Measurements from ENCODE around the gene CD72. TPM values are rescaled to one million over a fixed set of nuclear protein-coding genes. Genes with fewer than 3 reads are reported as not detected.

The CD72 gene
- total RNA-seq, 1 donor from 2014 or later, result 4.9 TPM

DNA sequence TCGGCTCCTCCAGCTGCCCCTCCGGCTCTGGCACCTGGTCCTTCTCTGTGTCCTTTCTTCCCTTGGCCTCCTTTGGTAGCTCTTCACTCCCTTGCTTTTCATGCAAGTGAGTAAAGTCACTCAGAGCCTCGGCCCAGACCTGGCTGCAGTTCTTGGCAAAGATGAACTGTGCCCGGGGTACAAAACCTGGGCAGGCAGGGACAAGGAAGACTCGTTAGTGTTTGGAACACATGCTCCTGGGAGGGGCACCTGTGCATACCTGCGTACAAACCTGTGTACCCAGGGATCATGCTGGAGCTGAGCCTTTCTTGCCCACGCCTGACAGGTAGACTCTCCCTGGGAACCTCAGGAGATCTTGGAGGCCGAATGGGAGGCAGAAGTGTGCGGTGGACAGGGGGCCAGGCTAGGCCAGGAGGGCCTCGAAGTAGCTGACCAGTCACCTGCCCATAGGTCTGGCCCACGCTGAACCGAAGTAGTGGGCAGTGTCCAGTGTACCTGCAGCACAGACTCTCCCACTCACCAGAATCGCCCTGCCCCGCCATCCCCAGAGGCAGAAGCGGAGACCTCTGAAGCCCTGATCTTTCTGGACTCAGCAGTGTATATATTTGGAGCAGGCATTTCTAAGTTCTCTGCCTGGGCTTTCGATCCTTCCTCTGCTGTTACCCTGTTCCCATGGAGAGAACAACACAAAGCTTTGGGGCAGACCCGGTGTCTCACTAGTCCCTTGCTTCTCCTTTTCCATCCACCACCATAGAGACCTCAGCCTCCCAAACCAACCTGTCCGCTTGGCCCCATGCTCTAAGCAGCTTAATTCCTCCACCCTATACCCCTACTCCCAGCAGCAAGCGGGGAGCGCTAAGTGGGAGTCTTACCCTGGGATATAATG lies 55.1 kb downstream of the CD72 start:
- DNase-seq, result no peak
- Mint-ChIP-seq H3K9me3 (ENCODE audit: unreplicated experiment) (peaks cover 7% of the 10 kb centered on the region), H3K4me1 (ENCODE audit: low read depth, unreplicated experiment) (no peaks in the 10 kb centered on the region), H3K27me3 (ENCODE audit: unreplicated experiment) (peaks cover 7% of the 10 kb centered on the region), H3K4me3 (ENCODE audit: unreplicated experiment) (no peak overlapping the region), H3K27ac (ENCODE audit: unreplicated experiment) (no peak overlapping the region), H3K36me3 (ENCODE audit: unreplicated experiment) (no peaks in the 10 kb centered on the region)
- TF ChIP-seq CTCF (IDR thresholded peaks at IDR 0.05; ENCODE audit: partially characterized antibody, unreplicated experiment), result no peak

GRCh38 chr9:35561468-35562261 lies 56.5 kb downstream of the CD72 start:
- H3K4me1 Mint-ChIP-seq (ENCODE audit: low read depth, unreplicated experiment), result no peaks in the 10 kb centered on the region
- no peaks in the 10 kb centered on the region for H3K36me3 Mint-ChIP-seq (ENCODE audit: unreplicated experiment)
- H3K27me3 Mint-ChIP-seq (ENCODE audit: unreplicated experiment), result peaks cover 7% of the 10 kb centered on the region
- no peak overlapping the region for H3K27ac Mint-ChIP-seq (ENCODE audit: unreplicated experiment)
- H3K9me3 Mint-ChIP-seq (ENCODE audit: unreplicated experiment), result peaks cover 7% of the 10 kb centered on the region
- H3K4me3 Mint-ChIP-seq (ENCODE audit: unreplicated experiment), result no peak overlapping the region
- TF ChIP-seq CTCF (IDR thresholded peaks at IDR 0.05; ENCODE audit: partially characterized antibody, unreplicated experiment), result no peak
- DNase-seq, result no peak

DNA sequence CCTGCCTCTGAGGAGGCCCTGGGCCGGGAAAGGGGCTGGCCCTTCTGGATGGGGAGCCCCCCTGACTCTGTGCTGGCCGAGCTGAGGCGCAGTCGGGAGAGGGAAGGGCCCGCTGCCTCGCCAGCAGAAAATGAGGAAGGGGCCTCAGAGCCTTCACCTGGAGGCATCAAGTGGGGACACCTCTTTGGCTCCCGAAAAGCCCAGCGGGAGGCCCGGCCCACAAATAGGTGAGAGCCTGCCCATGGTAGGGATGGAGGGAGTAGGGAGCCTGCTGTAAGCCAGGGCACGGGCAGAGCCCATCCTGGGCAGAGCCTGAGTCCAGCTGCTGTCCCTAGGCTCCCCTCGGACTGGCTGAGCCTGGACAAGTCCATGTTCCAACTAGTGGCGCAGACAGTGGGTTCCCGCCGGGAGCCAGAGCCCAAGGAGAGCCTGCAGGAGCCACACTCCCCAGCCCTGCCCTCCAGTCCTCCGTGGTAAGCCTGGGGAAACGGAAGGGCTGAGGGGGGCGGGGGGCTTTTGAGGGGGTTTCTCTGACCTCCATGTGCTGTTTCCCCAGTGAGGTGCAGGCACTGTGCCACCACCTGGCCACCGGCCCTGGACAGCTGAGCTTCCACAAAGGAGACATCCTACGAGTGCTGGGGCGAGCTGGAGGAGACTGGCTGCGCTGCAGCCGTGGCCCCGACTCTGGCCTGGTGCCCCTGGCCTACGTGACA lies 57.4 kb downstream of the CD72 start:
- H3K27me3 Mint-ChIP-seq (ENCODE audit: unreplicated experiment), result peaks cover 7% of the 10 kb centered on the region
- no peak overlapping the region for H3K4me3 Mint-ChIP-seq (ENCODE audit: unreplicated experiment)
- TF ChIP-seq CTCF (IDR thresholded peaks at IDR 0.05; ENCODE audit: partially characterized antibody, unreplicated experiment), result no peak
- no peak for DNase-seq
- no peak overlapping the region for H3K27ac Mint-ChIP-seq (ENCODE audit: unreplicated experiment)
- peaks cover 5% of the 10 kb centered on the region for H3K9me3 Mint-ChIP-seq (ENCODE audit: unreplicated experiment)
- H3K4me1 Mint-ChIP-seq (ENCODE audit: low read depth, unreplicated experiment), result no peaks in the 10 kb centered on the region
- H3K36me3 Mint-ChIP-seq (ENCODE audit: unreplicated experiment), result no peaks in the 10 kb centered on the region

Small RNA genes within 50 kb of the gene (microRNA-seq; reads per million reads assigned to microRNA genes)
- 3.7 reads per million, percentile 27 among the genes with 10 or more reads in this experiment for gene MIR4667 (ENCODE audit: unreplicated experiment)

Other genes with a start within 250 kb of the CD72 start
- gene RUSC2, start 128.3 kb downstream of the CD72 start, total RNA-seq (ENCODE audit: unreplicated experiment), result 84.4 TPM
- gene TESK1, start 13.2 kb downstream of the CD72 start, total RNA-seq (ENCODE audit: unreplicated experiment), result 28.7 TPM
- gene SIT1, start 32.5 kb upstream of the CD72 start, total RNA-seq (ENCODE audit: unreplicated experiment), result 3.4 TPM
- 35,708 TPM for gene RMRP, start 39.6 kb upstream of the CD72 start, total RNA-seq (ENCODE audit: unreplicated experiment)
- gene CCDC107, start 39.9 kb upstream of the CD72 start, total RNA-seq (ENCODE audit: unreplicated experiment), result 32.5 TPM
- gene ARHGEF39, start 46.8 kb upstream of the CD72 start, total RNA-seq (ENCODE audit: unreplicated experiment), result 2.6 TPM
- gene CA9, start 55.5 kb upstream of the CD72 start, total RNA-seq (ENCODE audit: unreplicated experiment), result not detected
- 188 TPM for gene TPM2, start 71.5 kb upstream of the CD72 start, total RNA-seq (ENCODE audit: unreplicated experiment)
- 56.2 TPM for gene TLN1, start 113.8 kb upstream of the CD72 start, total RNA-seq (ENCODE audit: unreplicated experiment)
- gene CREB3, start 114.3 kb upstream of the CD72 start, total RNA-seq (ENCODE audit: unreplicated experiment), result 32.0 TPM
- 287 TPM for gene GBA2, start 130.8 kb upstream of the CD72 start, total RNA-seq (ENCODE audit: unreplicated experiment)
- 44.0 TPM for gene RGP1, start 130.9 kb upstream of the CD72 start, total RNA-seq (ENCODE audit: unreplicated experiment)
- not detected for gene MSMP, start 135.9 kb upstream of the CD72 start, total RNA-seq (ENCODE audit: unreplicated experiment)
- gene NPR2, start 173.2 kb upstream of the CD72 start, total RNA-seq (ENCODE audit: unreplicated experiment), result 357 TPM
- gene SPAG8, start 193.8 kb upstream of the CD72 start, total RNA-seq (ENCODE audit: unreplicated experiment), result not detected
- gene HINT2, start 196.6 kb upstream of the CD72 start, total RNA-seq (ENCODE audit: unreplicated experiment), result 48.1 TPM
- gene FAM221B, start 210.3 kb upstream of the CD72 start, total RNA-seq (ENCODE audit: unreplicated experiment), result not detected
- gene TMEM8B, start 210.8 kb upstream of the CD72 start, total RNA-seq (ENCODE audit: unreplicated experiment), result 44.4 TPM